Gastrocnemius medialis (tissue), 4 donors: ENCODE measurements around the gene JUNB. TPM values are rescaled to one million over a fixed set of nuclear protein-coding genes. Genes with fewer than 3 reads are reported as not detected.

Experiments used
- ATAC-seq, 2 donors: fragments of 150-250 bp; one replicate each; pipeline ENCODE4 v1.9.1; 2016
- DNase-seq, 2 donors: peaks; one replicate each; pipeline ENCODE4 v3.0.0-alpha.2; 2019
- H3K27ac ChIP-seq, 4 donors: fragments of 200-600 bp; sonication (generic); 1 replicate in 1 of 4; 2 replicates in 3 of 4; pipeline ENCODE4 v1.5.1; 2016 to 2018; ENCODE audit warnings: mild to moderate bottlenecking in 2 of 4, moderate library complexity in 1 of 4
- H3K27me3 ChIP-seq, 3 donors: fragments of 200-600 bp; sonication (generic) in 2 of 3; 1 replicate in 1 of 3; 2 replicates in 2 of 3; pipeline versions ENCODE4 v1.5.1 to v1.6.0; 2016 to 2019; ENCODE audit warnings: mild to moderate bottlenecking in 1 of 3, moderate library complexity in 1 of 3
- H3K36me3 ChIP-seq, 2 donors: fragments of 200-600 bp; sonication (generic) in 1 of 2; one replicate each; pipeline ENCODE4 v1.5.1; 2017 to 2018
- H3K4me1 ChIP-seq, 2 donors: fragments of 200-600 bp; sonication (generic) in 1 of 2; one replicate each; pipeline ENCODE4 v1.5.1; 2016 to 2017; ENCODE audit warnings: mild to moderate bottlenecking in 2 of 2
- H3K4me3 ChIP-seq, 4 donors: fragments of 200-600 bp; sonication (generic) in 3 of 4; 1 replicate in 1 of 4; 2 replicates in 3 of 4; pipeline ENCODE4 v1.5.1; 2016 to 2019; ENCODE audit warnings: mild to moderate bottlenecking in 2 of 4
- H3K9me3 ChIP-seq, 3 donors: fragments of 200-600 bp; sonication (generic) in 2 of 3; 1 replicate in 1 of 3; 2 replicates in 2 of 3; pipeline ENCODE4 v1.5.1; 2016 to 2019
- POLR2A ChIP-seq, 2 donors: fragments of 450-650 bp; IDR thresholded peaks; one replicate each; pipeline ENCODE4 v1.6.1; 2017; ENCODE audit warnings: antibody characterized with exemption in 2 of 2, mild to moderate bottlenecking in 2 of 2, moderate library complexity in 2 of 2
- in situ Hi-C, 4 donors: fragments of 200-750 bp; cut with MboI; loops; one replicate each; pipeline versions ENCODE4 v1.15.0 to v1.8.0; 2017; ENCODE audit warnings: low sequenced_read_pairs in 4 of 4
- intact Hi-C: fragments of 100-400 bp; cut with DNase I; formaldehyde crosslinking; loops from one replicate; pipeline ENCODE4 v1.15.1; 2023; ENCODE audit warnings: low total_unique reads
- total RNA-seq, 4 donors: library from RNA; depleted of rRNA; stranded (reverse); fragments of >200 nt; gene quantifications; one replicate each; pipeline versions ENCODE4 v1.1.0 to v1.2.3, GENCODE V29; 2016
- TF ChIP-seq, protein P1 (sequence below), 5 experiments: fragments of 450-650 bp in 3 of 5; fragments of 200-600 bp in 2 of 5; sonication (generic) in 2 of 5; IDR thresholded peaks in 4 of 5; conservative IDR thresholded peaks in 1 of 5; 1 replicate in 4 of 5; 2 replicates in 1 of 5; pipeline ENCODE4 v1.5.1; 2016 to 2019; ENCODE audit warnings: antibody characterized with exemption in 5 of 5, mild to moderate bottlenecking in 3 of 5, moderate library complexity in 3 of 5

Gene JUNB
- total RNA-seq, 4 donors from 2014 or later, result 59.0 to 200 (median 128) TPM

DNA sequence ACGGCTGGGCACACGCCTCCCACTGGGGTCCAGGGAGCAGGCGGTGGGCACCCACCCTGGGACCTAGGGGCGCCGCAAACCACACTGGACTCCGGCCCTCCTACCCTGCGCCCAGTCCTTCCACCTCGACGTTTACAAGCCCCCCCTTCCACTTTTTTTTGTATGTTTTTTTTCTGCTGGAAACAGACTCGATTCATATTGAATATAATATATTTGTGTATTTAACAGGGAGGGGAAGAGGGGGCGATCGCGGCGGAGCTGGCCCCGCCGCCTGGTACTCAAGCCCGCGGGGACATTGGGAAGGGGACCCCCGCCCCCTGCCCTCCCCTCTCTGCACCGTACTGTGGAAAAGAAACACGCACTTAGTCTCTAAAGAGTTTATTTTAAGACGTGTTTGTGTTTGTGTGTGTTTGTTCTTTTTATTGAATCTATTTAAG lies 1.6 kb downstream of the JUNB start:
- intact Hi-C loops, result loop anchor here (1.0 to 5.0 kb wide), 5 partner anchors 18 to 1054 kb away; partner anchors contain the start of genes FARSA, HOOK2, IER2 and STX10
- ATAC-seq, result no peak
- TF ChIP-seq, protein P1, sequence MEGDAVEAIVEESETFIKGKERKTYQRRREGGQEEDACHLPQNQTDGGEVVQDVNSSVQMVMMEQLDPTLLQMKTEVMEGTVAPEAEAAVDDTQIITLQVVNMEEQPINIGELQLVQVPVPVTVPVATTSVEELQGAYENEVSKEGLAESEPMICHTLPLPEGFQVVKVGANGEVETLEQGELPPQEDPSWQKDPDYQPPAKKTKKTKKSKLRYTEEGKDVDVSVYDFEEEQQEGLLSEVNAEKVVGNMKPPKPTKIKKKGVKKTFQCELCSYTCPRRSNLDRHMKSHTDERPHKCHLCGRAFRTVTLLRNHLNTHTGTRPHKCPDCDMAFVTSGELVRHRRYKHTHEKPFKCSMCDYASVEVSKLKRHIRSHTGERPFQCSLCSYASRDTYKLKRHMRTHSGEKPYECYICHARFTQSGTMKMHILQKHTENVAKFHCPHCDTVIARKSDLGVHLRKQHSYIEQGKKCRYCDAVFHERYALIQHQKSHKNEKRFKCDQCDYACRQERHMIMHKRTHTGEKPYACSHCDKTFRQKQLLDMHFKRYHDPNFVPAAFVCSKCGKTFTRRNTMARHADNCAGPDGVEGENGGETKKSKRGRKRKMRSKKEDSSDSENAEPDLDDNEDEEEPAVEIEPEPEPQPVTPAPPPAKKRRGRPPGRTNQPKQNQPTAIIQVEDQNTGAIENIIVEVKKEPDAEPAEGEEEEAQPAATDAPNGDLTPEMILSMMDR (IDR thresholded peaks at IDR 0.05 in 4 of 5, conservative IDR thresholded peaks at IDR 0.05 in 1 of 5), result peak in 1 of 5 experiments; percentile 5
- peak in 1 of 2 donors; percentile 47 for TF ChIP-seq POLR2A (IDR thresholded peaks at IDR 0.05)
- Histone ChIP-seq H3K9me3 (no peaks in the 10 kb centered on the region), H3K4me3 (peak overlapping the region; percentile 91 to 98 (median 94)), H3K4me1 (peaks cover 31 to 33% of the 10 kb centered on the region in 2 donors), H3K27ac (peak overlapping the region; percentile 99 to 100 (median 100)), H3K36me3 (no peaks in the 10 kb centered on the region), H3K27me3 (no peaks in the 10 kb centered on the region)
- in situ Hi-C loops, result no loop called here
- no peak for DNase-seq

DNA sequence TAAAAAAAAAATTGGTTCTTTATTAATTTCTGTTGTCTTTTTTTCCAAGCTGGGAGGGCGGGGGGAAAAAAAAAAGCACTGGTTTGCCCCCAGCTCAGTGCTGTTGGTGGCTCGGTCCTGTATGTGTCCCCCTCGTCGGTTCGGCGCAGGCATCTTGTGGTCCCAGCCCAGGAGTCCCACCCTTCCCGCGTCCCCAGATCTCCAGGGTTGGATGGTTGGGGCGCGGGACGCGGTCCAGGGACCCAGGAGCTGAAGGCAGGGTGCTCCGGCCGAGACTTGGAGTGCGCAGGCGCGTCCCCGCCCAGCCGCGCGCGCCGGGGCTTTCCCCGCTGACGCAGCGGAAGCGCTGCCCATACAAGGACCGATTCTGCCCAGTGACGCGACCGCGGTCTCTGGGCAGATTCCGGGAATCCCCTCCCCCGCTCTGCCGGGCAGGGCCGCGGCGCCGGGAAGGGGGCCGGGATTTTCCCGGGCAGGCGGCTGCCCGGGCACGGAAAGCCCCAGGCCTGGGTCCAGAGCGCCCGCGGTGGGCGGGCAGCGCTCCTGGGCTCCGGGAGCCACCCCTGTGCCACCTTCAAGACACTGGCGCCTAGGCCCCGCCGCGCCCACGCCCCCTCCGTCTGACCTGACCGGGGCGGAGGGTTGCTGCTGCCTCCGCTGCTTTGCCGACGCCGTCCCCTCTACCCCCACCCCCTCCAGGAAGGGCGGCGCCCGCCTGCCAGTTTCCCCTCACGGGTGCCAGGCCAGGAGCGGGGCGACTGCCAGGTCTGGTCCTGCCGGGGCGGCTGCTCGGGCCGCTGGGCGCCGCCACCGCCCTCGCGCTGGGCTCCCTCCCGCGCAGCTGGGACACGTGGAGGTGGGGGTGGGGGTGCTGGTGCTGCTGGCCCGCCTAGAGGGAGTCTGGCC lies 2.3 kb downstream of the JUNB start:
- Histone ChIP-seq H3K4me1 (peaks cover 24 to 27% of the 10 kb centered on the region in 2 donors), H3K9me3 (no peaks in the 10 kb centered on the region), H3K36me3 (no peaks in the 10 kb centered on the region), H3K27me3 (no peaks in the 10 kb centered on the region), H3K4me3 (peak overlapping the region; percentile 91 to 98 (median 94)), H3K27ac (peak overlapping the region; percentile 99 to 100 (median 100))
- in situ Hi-C loops (no loop called here), intact Hi-C loops (loop anchor here (1.0 to 5.0 kb wide), 5 partner anchors 18 to 1054 kb away; partner anchors contain the start of genes FARSA, HOOK2, IER2 and STX10)
- DNase-seq (peak; percentile 85 to 92), ATAC-seq (peak; percentile 48 to 55)
- TF ChIP-seq, protein P1 (IDR thresholded peaks at IDR 0.05 in 4 of 5, conservative IDR thresholded peaks at IDR 0.05 in 1 of 5), result peak in 2 of 5 experiments; percentile 19 to 30
- peak; percentile 82 to 90 for TF ChIP-seq POLR2A (IDR thresholded peaks at IDR 0.05)

DNA sequence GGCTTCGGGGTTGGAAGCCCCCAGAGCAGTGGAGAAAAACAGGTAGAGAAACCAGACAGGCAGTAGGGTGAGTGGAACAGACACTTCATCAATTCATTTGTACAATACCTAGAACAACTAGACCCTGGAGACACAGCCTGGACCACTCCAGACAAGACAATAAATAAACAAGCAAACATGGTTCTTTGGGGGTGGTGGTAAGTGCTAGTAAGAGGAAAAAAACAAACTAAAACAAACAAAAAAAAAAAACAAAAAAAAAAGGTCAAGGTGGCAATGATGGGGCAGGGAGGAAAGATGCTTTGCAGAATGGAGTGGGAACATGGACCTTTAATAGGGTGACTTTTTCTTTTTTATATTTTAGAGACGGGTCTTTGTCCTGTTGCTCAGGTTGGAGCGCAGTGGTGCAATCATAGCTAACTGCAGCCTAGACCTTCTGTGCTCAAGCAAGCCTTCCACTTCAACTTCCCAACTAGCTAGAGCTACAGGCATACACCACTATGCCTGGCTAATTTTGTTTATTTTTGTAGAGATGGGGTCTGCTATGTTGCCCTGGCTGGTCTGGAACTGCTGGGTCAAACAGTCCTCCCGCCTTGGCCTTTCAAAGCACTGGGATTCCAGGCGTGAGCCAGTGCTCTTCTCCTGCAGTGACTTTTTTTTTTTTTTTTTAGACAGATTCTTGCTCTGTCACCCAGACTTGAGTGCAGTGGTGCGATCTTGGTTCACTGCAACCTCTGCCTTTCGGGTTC lies 3.1 kb downstream of the JUNB start:
- in situ Hi-C loops, result no loop called here
- Histone ChIP-seq H3K4me3 (peak overlapping the region; percentile 91 to 98 (median 94)), H3K4me1 (peaks cover 16 to 18% of the 10 kb centered on the region in 2 donors), H3K36me3 (peaks cover 0 to 8% of the 10 kb centered on the region in 2 donors), H3K27me3 (no peaks in the 10 kb centered on the region), H3K27ac (peak overlapping the region; percentile 99 to 100 (median 100)), H3K9me3 (no peaks in the 10 kb centered on the region)
- intact Hi-C loops, result loop anchor here (5.0 kb wide), 4 partner anchors 72 to 1053 kb away; partner anchors contain the start of genes FARSA, IER2, STX10 and TNPO2
- ATAC-seq (no peak), DNase-seq (no peak)
- TF ChIP-seq, protein P1 (IDR thresholded peaks at IDR 0.05 in 4 of 5, conservative IDR thresholded peaks at IDR 0.05 in 1 of 5), result no peak
- TF ChIP-seq POLR2A (IDR thresholded peaks at IDR 0.05), result no peak

DNA sequence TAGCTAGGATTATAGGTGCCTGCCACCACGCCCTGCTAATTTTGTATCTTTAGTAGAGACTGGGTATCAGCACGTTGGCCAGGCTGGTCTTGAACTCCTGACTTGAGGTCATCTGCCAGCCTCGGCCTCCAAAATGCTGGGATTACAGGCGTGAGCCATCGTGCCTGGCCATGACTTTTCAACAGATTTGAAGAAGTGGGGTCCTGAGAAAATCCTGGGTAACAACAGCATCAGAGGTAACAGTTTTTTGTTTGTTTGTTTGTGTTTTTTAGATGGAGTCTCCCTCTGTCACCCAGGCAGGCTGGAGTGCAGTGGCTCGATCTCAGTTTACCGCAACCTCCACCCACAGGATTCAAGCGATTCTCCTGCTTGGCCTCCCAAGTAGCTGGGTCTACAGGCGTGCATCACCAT lies 3.7 kb downstream of the JUNB start:
- Histone ChIP-seq H3K36me3 (peaks cover 0 to 14% of the 10 kb centered on the region in 2 donors), H3K27me3 (no peaks in the 10 kb centered on the region), H3K4me1 (peaks cover 14 to 17% of the 10 kb centered on the region in 2 donors), H3K4me3 (no peak overlapping the region), H3K27ac (peak overlapping the region; percentile 99 to 100 (median 100)), H3K9me3 (no peaks in the 10 kb centered on the region)
- no peak for DNase-seq
- no peak for ATAC-seq
- in situ Hi-C loops (loop anchor here in 2 of 4 donors (5.0 kb wide), 1 partner anchor 33 kb away; no protein-coding TSS in a partner anchor), intact Hi-C loops (loop anchor here (5.0 kb wide), 4 partner anchors 73 to 1052 kb away; partner anchors contain the start of genes FARSA, IER2, STX10 and TNPO2)
- no peak for TF ChIP-seq POLR2A (IDR thresholded peaks at IDR 0.05)
- TF ChIP-seq, protein P1 (IDR thresholded peaks at IDR 0.05 in 4 of 5, conservative IDR thresholded peaks at IDR 0.05 in 1 of 5), result no peak
